PC-3 (cell line): Measurements from ENCODE around the gene BATF. TPM values are rescaled to one million over a fixed set of nuclear protein-coding genes. Genes with fewer than 3 reads are reported as not detected.

Experiments
- ATAC-seq: fragments of 200-7000 bp; cut with Tn5 transposase; 2 replicates; pipeline ENCODE4 v1.9.1; 2020; ENCODE audit warnings: mild to moderate bottlenecking, moderate library complexity
- BruUV-seq: library from RNA; stranded (reverse); fragments of 400-500 nt; replicated peaks from 2 replicates; lab custom pipeline; 2021; lab: Mats Ljungman, UMichigan
- CTCF ChIA-PET: fragments of 300-600 bp; sonication (Branson Sonifier 250); formaldehyde crosslinking; loops from one replicate; lab custom pipeline; 2022; ENCODE audit warnings: antibody characterized with exemption; lab: Charles Lee
- POLR2A ChIA-PET: fragments of 300-600 bp; sonication (Branson Sonifier 250); formaldehyde crosslinking; loops from one replicate; lab custom pipeline; 2022; ENCODE audit warnings: antibody characterized with exemption; ENCODE audit not compliant: unreplicated experiment; lab: Charles Lee
- DNase-seq: peaks from one replicate; pipeline ENCODE4 v3.0.0-alpha.2; 2015
- H2AFZ ChIP-seq: fragments of 300-600 bp; sonication (generic); 2 replicates; pipeline ENCODE4 v1.6.0; 2016; ENCODE audit warnings: antibody characterized with exemption, low read length
- H3F3A ChIP-seq: fragments of 300-600 bp; sonication (generic); one replicate; pipeline ENCODE4 v1.6.0; 2017; ENCODE audit warnings: antibody characterized with exemption, low read length, control low read depth, mild to moderate bottlenecking; ENCODE audit not compliant: unreplicated experiment
- H3K27ac ChIP-seq: fragments of 300-600 bp; sonication (generic); 2 replicates; pipeline ENCODE4 v1.5.1; 2016; ENCODE audit warnings: mild to moderate bottlenecking, low read length
- H3K27me3 ChIP-seq: fragments of 300-600 bp; sonication (generic); 2 replicates; pipeline ENCODE4 v1.6.1; 2016; ENCODE audit warnings: low read length, mixed read lengths
- H3K36me3 ChIP-seq: fragments of 300-600 bp; sonication (generic); 2 replicates; pipeline ENCODE4 v1.6.1; 2016; ENCODE audit warnings: low read depth, mixed run types, low read length, mixed read lengths
- H3K4me1 ChIP-seq: fragments of 300-600 bp; sonication (generic); 2 replicates; pipeline ENCODE4 v1.5.1; 2016; ENCODE audit warnings: low read length; ENCODE audit not compliant: insufficient read depth
- H3K4me2 ChIP-seq: fragments of 300-600 bp; sonication (generic); 2 replicates; pipeline ENCODE4 v1.6.0; 2016; ENCODE audit warnings: low read length
- H3K4me3 ChIP-seq: fragments of 300-600 bp; sonication (generic); 2 replicates; pipeline ENCODE4 v1.5.1; 2016; ENCODE audit warnings: mild to moderate bottlenecking, low read length, mixed read lengths
- H3K79me2 ChIP-seq: fragments of 300-600 bp; sonication (generic); 2 replicates; pipeline ENCODE4 v1.6.1; 2017; ENCODE audit warnings: low read length, mixed read lengths
- H3K9ac ChIP-seq: fragments of 300-600 bp; sonication (generic); 2 replicates; pipeline ENCODE4 v1.6.0; 2016; ENCODE audit warnings: mild to moderate bottlenecking, low read length
- H3K9me2 ChIP-seq: fragments of 300-600 bp; sonication (generic); replicated peaks from 2 replicates; pipeline ENCODE4 v1.6.1; 2016; ENCODE audit warnings: mixed run types, low read length, mixed read lengths
- H3K9me3 ChIP-seq: fragments of 300-600 bp; sonication (generic); 2 replicates; pipeline ENCODE4 v1.6.1; 2016; ENCODE audit warnings: low read length, mixed read lengths
- H4K20me1 ChIP-seq: fragments of 300-600 bp; sonication (generic); 2 replicates; pipeline ENCODE4 v1.6.1; 2016; ENCODE audit warnings: low read length, mixed read lengths
- CTCF ChIP-seq: fragments of 300-600 bp; sonication (generic); conservative IDR thresholded peaks from 2 replicates; pipeline ENCODE4 v1.5.1; 2017; ENCODE audit warnings: antibody characterized with exemption, low read depth, mild to moderate bottlenecking, low read length
- EZH2 ChIP-seq: fragments of 300-600 bp; sonication (generic); IDR thresholded peaks from one replicate; pipeline ENCODE4 v1.6.1; 2017; ENCODE audit warnings: antibody characterized with exemption, mild to moderate bottlenecking, low read length; ENCODE audit not compliant: unreplicated experiment
- EZH2phosphoT487 ChIP-seq: fragments of 300-600 bp; sonication (generic); IDR thresholded peaks from 2 replicates; pipeline ENCODE4 v1.6.1; 2018; ENCODE audit warnings: mild to moderate bottlenecking, antibody characterized with exemption, low read length, borderline replicate concordance
- intact Hi-C: fragments of 100-400 bp; cut with micrococcal nuclease; formaldehyde crosslinking; loops from 2 replicates; pipeline ENCODE4 v1.9.0; 2023
- total RNA-seq: library from RNA; depleted of rRNA; stranded (reverse); fragments of >200 nt; gene quantifications from 2 replicates; pipeline ENCODE4 v1.2.3, GENCODE V29; 2014

BATF gene
- total RNA-seq, 1 experiment from 2014 or later = not detected

- no peaks in the 10 kb centered on the region for H4K20me1 ChIP-seq
- POLR2A ChIA-PET = no interaction called here
- intact Hi-C loops = no loop called here
- no peak overlapping the region for H3K9ac ChIP-seq
- H3K4me1 ChIP-seq = peaks cover 18% of the 10 kb centered on the region
- CTCF ChIA-PET = interaction anchor here (0.5 kb wide), 1 partner anchor 152 kb away, joined by 3 read pairs; no protein-coding TSS in a partner anchor
- no TSS peak for BruUV-seq
- H3K9me3 ChIP-seq = no peaks in the 10 kb centered on the region
- H3K9me2 ChIP-seq = no peaks in the 10 kb centered on the region
- H3K4me3 ChIP-seq = no peak overlapping the region
- no peaks in the 10 kb centered on the region for H3K27me3 ChIP-seq
- no peak for TF ChIP-seq CTCF
- no peak for TF ChIP-seq EZH2phosphoT487
- no peak for TF ChIP-seq EZH2
- H2AFZ ChIP-seq = no peak overlapping the region
- no peaks in the 10 kb centered on the region for H3K36me3 ChIP-seq
- H3K79me2 ChIP-seq = no peaks in the 10 kb centered on the region
- DNase-seq (no peak), ATAC-seq (no peak)
- no peaks in the 10 kb centered on the region for H3F3A ChIP-seq
- H3K4me2 ChIP-seq = no peak overlapping the region
- no peak overlapping the region for H3K27ac ChIP-seq
Measured at GRCh38 chr14:75551021-75551420, 28.8 kb downstream of the BATF start.

- no peak overlapping the region for H3K4me2 ChIP-seq
- H3K4me3 ChIP-seq = no peak overlapping the region
- H3K4me1 ChIP-seq = peaks cover 18% of the 10 kb centered on the region
- no peaks in the 10 kb centered on the region for H3K79me2 ChIP-seq
- no peak for DNase-seq
- TF ChIP-seq EZH2phosphoT487 (no peak), EZH2 (no peak), CTCF (no peak)
- no TSS peak for BruUV-seq
- ChIA-PET CTCF (no interaction called here), POLR2A (no interaction called here)
- no peak for ATAC-seq
- no peaks in the 10 kb centered on the region for H3F3A ChIP-seq
- no peaks in the 10 kb centered on the region for H3K9me2 ChIP-seq
- no peak overlapping the region for H3K27ac ChIP-seq
- H3K9me3 ChIP-seq = no peaks in the 10 kb centered on the region
- no peaks in the 10 kb centered on the region for H4K20me1 ChIP-seq
- H3K27me3 ChIP-seq = no peaks in the 10 kb centered on the region
- intact Hi-C loops = no loop called here
- no peaks in the 10 kb centered on the region for H3K36me3 ChIP-seq
- H2AFZ ChIP-seq = no peak overlapping the region
- H3K9ac ChIP-seq = no peak overlapping the region
Measured at GRCh38 chr14:75553157-75553556, 30.9 kb downstream of the BATF start.

- BruUV-seq = no TSS peak
- no peaks in the 10 kb centered on the region for H3K36me3 ChIP-seq
- no peaks in the 10 kb centered on the region for H3K79me2 ChIP-seq
- H3K9me2 ChIP-seq = no peaks in the 10 kb centered on the region
- H3K9me3 ChIP-seq = no peaks in the 10 kb centered on the region
- CTCF ChIA-PET = no interaction called here
- ATAC-seq (no peak), DNase-seq (no peak)
- H2AFZ ChIP-seq = peak overlapping the region; percentile 51; the same call in 1 of the 2 replicates
- POLR2A ChIA-PET = no interaction called here
- H3K4me1 ChIP-seq = peaks cover 18% of the 10 kb centered on the region
- H3K9ac ChIP-seq = no peak overlapping the region
- H3F3A ChIP-seq = no peaks in the 10 kb centered on the region
- H3K27ac ChIP-seq = no peak overlapping the region
- H3K27me3 ChIP-seq = no peaks in the 10 kb centered on the region
- intact Hi-C loops = no loop called here
- H4K20me1 ChIP-seq = no peaks in the 10 kb centered on the region
- H3K4me3 ChIP-seq = no peak overlapping the region
- no peak for TF ChIP-seq EZH2phosphoT487
- TF ChIP-seq CTCF = no peak
- TF ChIP-seq EZH2 = no peak
- H3K4me2 ChIP-seq = peak overlapping the region; percentile 66
Measured at GRCh38 chr14:75553761-75554364, 31.6 kb downstream of the BATF start.
